Calu3 (cell line): Measurements from ENCODE around the gene SLC10A3. TPM values are rescaled to one million over a fixed set of nuclear protein-coding genes. Genes with fewer than 3 reads are reported as not detected.

Experiments used
- BruUV-seq: library from RNA; stranded (reverse); fragments of 400-500 nt; replicated peaks from 2 replicates; lab custom pipeline; 2021; lab: Mats Ljungman, UMichigan
- CTCF ChIA-PET: fragments of 300-600 bp; sonication (Branson Sonifier 250); formaldehyde crosslinking; loops from one replicate; lab custom pipeline; 2022; ENCODE audit warnings: antibody characterized with exemption; lab: Charles Lee
- DNase-seq: peaks from one replicate; pipeline ENCODE4 v3.0.0; 2022
- H3K27ac Mint-ChIP-seq: one replicate; pipeline ENCODE4 v1.8.0; 2022; ENCODE audit warnings: mixed read lengths; ENCODE audit not compliant: unreplicated experiment
- H3K27me3 Mint-ChIP-seq: one replicate; pipeline ENCODE4 v1.8.0; 2022; ENCODE audit warnings: mixed read lengths; ENCODE audit not compliant: unreplicated experiment
- H3K36me3 Mint-ChIP-seq: one replicate; pipeline ENCODE4 v1.8.0; 2022; ENCODE audit warnings: mild to moderate bottlenecking, moderate library complexity, mixed read lengths; ENCODE audit not compliant: insufficient read depth, unreplicated experiment
- H3K4me1 Mint-ChIP-seq: one replicate; pipeline ENCODE4 v1.8.0; 2022; ENCODE audit warnings: mild to moderate bottlenecking, low read depth, mixed read lengths; ENCODE audit not compliant: unreplicated experiment
- H3K4me3 Mint-ChIP-seq: one replicate; pipeline ENCODE4 v1.8.0; 2022; ENCODE audit warnings: mild to moderate bottlenecking, low read depth, moderate library complexity, mixed read lengths; ENCODE audit not compliant: unreplicated experiment
- H3K9me3 Mint-ChIP-seq: one replicate; pipeline ENCODE4 v1.8.0; 2022; ENCODE audit warnings: low read depth, mixed read lengths; ENCODE audit not compliant: unreplicated experiment
- CTCF ChIP-seq: fragments of 200-600 bp; IDR thresholded peaks from one replicate; pipeline ENCODE4 v1.8.0; 2022; ENCODE audit warnings: antibody characterized with exemption; ENCODE audit not compliant: unreplicated experiment
- intact Hi-C: fragments of 100-400 bp; cut with micrococcal nuclease; formaldehyde crosslinking; loops from one replicate; pipeline ENCODE4 v1.10.0; 2022; ENCODE audit not compliant: unreplicated experiment
- total RNA-seq: library from RNA; stranded (reverse); gene quantifications from 2 replicates; pipeline ENCODE4 v1.2.3, GENCODE V29; 2022

Gene SLC10A3
- total RNA-seq, 1 experiment from 2014 or later, result 21.5 TPM

- CTCF ChIA-PET, result interaction anchor here (1.3 kb wide), 1 partner anchor 89 kb away, joined by 3 read pairs; no protein-coding TSS in a partner anchor
- Mint-ChIP-seq H3K9me3 (no peaks in the 10 kb centered on the region), H3K4me3 (peak overlapping the region; percentile 67), H3K27ac (no peak overlapping the region), H3K4me1 (peaks cover 17% of the 10 kb centered on the region), H3K36me3 (peaks cover 44% of the 10 kb centered on the region), H3K27me3 (no peaks in the 10 kb centered on the region)
- no TSS peak for BruUV-seq
- DNase-seq, result no peak
- intact Hi-C loops, result no loop called here
- no peak for TF ChIP-seq CTCF
Observed at GRCh38 chrX:154459832-154460231, 30.6 kb downstream of the SLC10A3 start.

GRCh38 chrX:154458954-154459778 lies 31.3 kb downstream of the SLC10A3 start:
- Mint-ChIP-seq H3K27me3 (no peaks in the 10 kb centered on the region), H3K4me3 (peak overlapping the region; percentile 67), H3K4me1 (peaks cover 17% of the 10 kb centered on the region), H3K9me3 (no peaks in the 10 kb centered on the region), H3K27ac (peak overlapping the region; percentile 44), H3K36me3 (peaks cover 39% of the 10 kb centered on the region)
- BruUV-seq, result no TSS peak
- peak; percentile 52 for DNase-seq
- CTCF ChIA-PET, result interaction anchor here (1.3 kb wide), 1 partner anchor 90 kb away, joined by 3 read pairs; no protein-coding TSS in a partner anchor
- no peak for TF ChIP-seq CTCF
- intact Hi-C loops, result no loop called here

GRCh38 chrX:154458116-154458953 lies 32.1 kb downstream of the SLC10A3 start, which contains the start of gene PLXNA3:
TSS of gene PLXNA3 (plus strand) at chrX:154458281. CDS start at chrX:154460184, 1,903 bp downstream.
- Mint-ChIP-seq H3K9me3 (no peaks in the 10 kb centered on the region), H3K36me3 (peaks cover 39% of the 10 kb centered on the region), H3K4me3 (peak within 1 kb of the TSS; percentile 87), H3K27ac (peak within 1 kb of the TSS; percentile 98), H3K27me3 (no peaks in the 10 kb centered on the region), H3K4me1 (peaks cover 17% of the 10 kb centered on the region)
- DNase-seq, result peak; percentile 74
- CTCF ChIA-PET, result interaction anchor here (1.3 kb wide), 1 partner anchor 90 kb away, joined by 3 read pairs; no protein-coding TSS in a partner anchor
- intact Hi-C loops, result no loop called here
- TSS peak; percentile 32 for BruUV-seq
- TF ChIP-seq CTCF, result no peak

GRCh38 chrX:154457491-154458115 lies 32.8 kb downstream of the SLC10A3 start:
- BruUV-seq, result no TSS peak
- no peak for TF ChIP-seq CTCF
- intact Hi-C loops, result no loop called here
- peak overlapping the region; percentile 98 for H3K27ac Mint-ChIP-seq
- H3K9me3 Mint-ChIP-seq, result no peaks in the 10 kb centered on the region
- peak overlapping the region; percentile 87 for H3K4me3 Mint-ChIP-seq
- CTCF ChIA-PET, result no interaction called here
- H3K36me3 Mint-ChIP-seq, result peaks cover 43% of the 10 kb centered on the region
- peaks cover 17% of the 10 kb centered on the region for H3K4me1 Mint-ChIP-seq
- peak; percentile 68 for DNase-seq
- no peaks in the 10 kb centered on the region for H3K27me3 Mint-ChIP-seq
